IPS-15b (cell line): ENCODE measurements around the gene PPP1R13L.
"Not testable (repeated sequence)": the region's sequence is repeated elsewhere in the genome, so short reads cannot be mapped to it uniquely, and the experiment has no call there.

Source experiments
- H3K27me3 ChIP-seq: one replicate; pipeline ENCODE4 v1.6.1; 2013; ENCODE audit warnings: low read length; ENCODE audit not compliant: control insufficient read depth, insufficient read depth
- H3K36me3 ChIP-seq: one replicate; pipeline ENCODE4 v1.6.1; 2013; ENCODE audit warnings: low read length; ENCODE audit not compliant: control insufficient read depth, insufficient read depth
- H3K4me1 ChIP-seq: one replicate; pipeline ENCODE4 v1.6.1; 2013; ENCODE audit warnings: mild to moderate bottlenecking, low read length; ENCODE audit not compliant: control insufficient read depth, insufficient read depth
- H3K4me3 ChIP-seq: one replicate; pipeline ENCODE4 v1.5.1; 2013; ENCODE audit warnings: low read depth, low read length
- H3K9ac ChIP-seq: one replicate; pipeline ENCODE4 v1.6.1; 2013; ENCODE audit warnings: low read depth, mild to moderate bottlenecking, low read length
- H3K9me3 ChIP-seq: one replicate; pipeline ENCODE4 v1.6.1; 2013; ENCODE audit warnings: mild to moderate bottlenecking, low read length; ENCODE audit not compliant: control insufficient read depth, insufficient read depth

The PPP1R13L gene

DNA sequence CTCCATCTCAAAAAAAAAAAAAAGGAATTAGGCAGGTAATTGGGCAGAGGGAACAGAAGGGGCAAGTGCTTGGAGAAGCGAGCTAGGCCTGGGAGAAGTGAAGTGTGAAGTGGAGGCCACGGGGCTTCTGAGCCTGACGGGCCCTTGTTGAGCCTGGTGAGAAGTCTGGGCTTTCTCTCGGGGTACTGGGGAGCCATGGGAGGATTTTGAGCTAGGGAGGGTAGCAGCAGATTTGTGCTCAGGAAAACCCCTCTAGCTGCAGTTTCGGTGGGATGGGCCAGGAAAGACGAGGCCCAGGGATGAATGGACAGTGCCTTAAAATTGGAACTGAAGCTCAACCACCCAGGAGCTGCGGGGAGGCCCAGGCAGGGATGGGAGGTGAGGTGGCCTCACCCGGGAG, 9.6 kb upstream of the PPP1R13L start:
- Histone ChIP-seq H3K27me3 (no peaks in the 10 kb centered on the region), H3K4me1 (no peaks in the 10 kb centered on the region), H3K36me3 (peaks cover 15% of the 10 kb centered on the region), H3K4me3 (no peak overlapping the region), H3K9me3 (no peaks in the 10 kb centered on the region), H3K9ac (no peak overlapping the region)

DNA sequence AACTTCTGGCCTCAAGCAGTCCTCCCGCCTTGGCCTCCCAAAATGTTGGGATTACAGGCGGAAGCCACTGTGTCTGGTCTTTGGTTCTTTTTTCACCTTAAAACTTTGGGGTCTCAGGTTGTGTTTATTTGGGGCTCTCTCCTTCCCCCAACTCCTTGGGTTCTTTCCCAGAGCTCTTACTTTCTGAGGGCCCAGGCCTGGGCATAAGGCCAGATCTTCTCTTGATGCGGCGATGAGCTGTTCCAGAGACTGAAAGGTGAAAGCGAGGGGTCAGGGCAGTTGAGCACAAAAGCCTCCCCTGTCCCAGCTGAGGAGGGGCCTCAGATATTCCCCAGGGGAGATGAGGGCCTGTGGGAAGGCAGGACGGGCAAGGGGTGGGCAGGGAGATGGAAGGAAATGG, 8.6 kb upstream of the PPP1R13L start:
- Histone ChIP-seq H3K4me3 (no peak overlapping the region), H3K9me3 (no peaks in the 10 kb centered on the region), H3K36me3 (peaks cover 18% of the 10 kb centered on the region), H3K9ac (no peak overlapping the region), H3K4me1 (no peaks in the 10 kb centered on the region), H3K27me3 (no peaks in the 10 kb centered on the region)

DNA sequence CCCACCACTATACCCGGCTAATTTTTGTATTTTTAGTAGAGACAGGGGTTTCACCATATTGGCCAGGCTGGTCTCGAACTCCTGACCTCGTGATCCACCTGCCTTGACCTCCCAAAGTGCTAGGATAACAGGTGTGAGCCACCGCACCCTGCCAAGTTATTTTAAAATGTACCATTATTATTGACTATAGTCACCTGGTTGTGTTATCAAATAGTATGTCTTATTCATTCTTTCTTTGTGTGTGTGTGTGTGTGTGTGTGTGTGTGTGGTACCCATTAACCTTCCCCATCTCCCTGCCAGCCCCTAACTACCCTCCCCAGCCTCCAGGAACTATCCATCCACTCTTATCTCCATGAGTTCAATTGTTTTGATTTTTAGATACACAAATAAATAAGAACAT, 5.5 kb upstream of the PPP1R13L start:
- not testable (repeated sequence) for H3K27me3 ChIP-seq, H3K4me1 ChIP-seq, H3K9me3 ChIP-seq, H3K9ac ChIP-seq, H3K4me3 ChIP-seq
- H3K36me3 ChIP-seq = peaks cover 25% of the 10 kb centered on the region

DNA sequence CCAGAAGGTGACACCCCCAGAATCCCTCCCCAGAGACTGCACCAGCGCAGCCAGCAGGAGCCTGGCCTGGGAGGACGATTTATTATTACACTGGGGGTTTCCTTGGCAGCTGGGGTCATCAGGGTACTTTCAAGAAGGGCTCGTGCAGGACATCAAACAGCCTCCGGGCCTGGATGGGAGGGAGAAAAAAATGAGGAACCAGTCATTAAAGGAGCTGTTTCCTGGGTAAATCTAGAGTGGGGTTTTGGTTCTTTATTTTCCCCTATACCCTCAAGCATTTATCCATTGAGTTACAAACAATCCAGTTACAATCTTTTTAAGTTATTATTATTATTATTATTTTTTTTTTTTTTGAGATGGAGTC, 4.7 kb upstream of the PPP1R13L start:
- no peak overlapping the region for H3K9ac ChIP-seq
- no peaks in the 10 kb centered on the region for H3K9me3 ChIP-seq
- no peaks in the 10 kb centered on the region for H3K27me3 ChIP-seq
- peaks cover 21% of the 10 kb centered on the region for H3K36me3 ChIP-seq
- H3K4me1 ChIP-seq = no peaks in the 10 kb centered on the region
- no peak overlapping the region for H3K4me3 ChIP-seq

DNA sequence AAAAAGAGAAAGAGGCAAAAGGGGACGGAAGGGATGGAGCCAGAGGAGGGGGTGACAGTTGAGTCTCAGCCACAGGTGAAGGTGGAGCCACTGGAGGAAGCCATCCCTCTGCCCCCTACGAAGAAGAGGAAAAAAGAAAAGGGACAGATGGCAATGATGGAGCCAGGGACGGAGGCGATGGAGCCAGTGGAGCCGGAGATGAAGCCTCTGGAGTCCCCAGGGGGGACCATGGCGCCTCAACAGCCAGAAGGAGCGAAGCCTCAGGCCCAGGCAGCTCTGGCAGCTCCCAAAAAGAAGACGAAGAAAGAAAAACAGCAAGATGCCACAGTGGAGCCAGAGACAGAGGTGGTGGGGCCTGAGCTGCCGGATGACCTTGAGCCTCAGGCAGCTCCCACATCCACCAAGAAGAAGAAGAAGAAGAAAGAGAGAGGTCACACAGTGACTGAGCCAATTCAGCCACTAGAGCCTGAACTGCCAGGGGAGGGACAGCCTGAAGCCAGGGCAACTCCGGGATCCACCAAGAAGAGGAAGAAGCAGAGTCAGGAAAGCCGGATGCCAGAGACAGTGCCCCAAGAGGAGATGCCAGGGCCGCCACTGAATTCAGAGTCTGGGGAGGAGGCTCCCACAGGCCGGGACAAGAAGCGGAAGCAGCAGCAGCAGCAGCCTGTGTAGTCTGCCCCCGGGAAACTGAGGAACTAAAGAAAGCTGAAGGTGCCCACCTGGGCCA, 4.1 kb upstream of the PPP1R13L start:
- no peak overlapping the region for H3K4me3 ChIP-seq
- H3K36me3 ChIP-seq = peaks cover 17% of the 10 kb centered on the region
- H3K9me3 ChIP-seq = no peaks in the 10 kb centered on the region
- no peaks in the 10 kb centered on the region for H3K27me3 ChIP-seq
- H3K9ac ChIP-seq = no peak overlapping the region
- no peaks in the 10 kb centered on the region for H3K4me1 ChIP-seq

DNA sequence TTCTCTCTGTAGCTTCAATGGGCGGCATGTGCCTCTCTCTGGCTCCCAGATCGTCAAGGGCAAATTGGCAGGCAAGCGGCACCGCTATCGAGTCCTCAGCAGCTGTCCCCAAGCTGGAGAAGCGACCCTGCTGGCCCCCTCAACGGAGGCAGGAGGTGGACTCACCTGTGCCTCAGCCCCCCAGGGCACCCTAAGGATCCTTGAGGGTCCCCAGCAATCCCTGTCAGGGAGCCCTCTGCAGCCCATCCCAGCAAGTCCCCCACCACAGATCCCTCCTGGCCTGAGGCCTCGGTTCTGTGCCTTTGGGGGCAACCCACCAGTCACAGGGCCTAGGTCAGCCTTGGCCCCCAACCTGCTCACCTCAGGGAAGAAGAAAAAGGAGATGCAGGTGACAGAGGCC, 3.3 kb upstream of the PPP1R13L start:
- Histone ChIP-seq H3K9ac (no peak overlapping the region), H3K27me3 (peaks cover 3% of the 10 kb centered on the region), H3K4me3 (no peak overlapping the region), H3K36me3 (peaks cover 14% of the 10 kb centered on the region), H3K4me1 (peaks cover 3% of the 10 kb centered on the region), H3K9me3 (no peaks in the 10 kb centered on the region)

DNA sequence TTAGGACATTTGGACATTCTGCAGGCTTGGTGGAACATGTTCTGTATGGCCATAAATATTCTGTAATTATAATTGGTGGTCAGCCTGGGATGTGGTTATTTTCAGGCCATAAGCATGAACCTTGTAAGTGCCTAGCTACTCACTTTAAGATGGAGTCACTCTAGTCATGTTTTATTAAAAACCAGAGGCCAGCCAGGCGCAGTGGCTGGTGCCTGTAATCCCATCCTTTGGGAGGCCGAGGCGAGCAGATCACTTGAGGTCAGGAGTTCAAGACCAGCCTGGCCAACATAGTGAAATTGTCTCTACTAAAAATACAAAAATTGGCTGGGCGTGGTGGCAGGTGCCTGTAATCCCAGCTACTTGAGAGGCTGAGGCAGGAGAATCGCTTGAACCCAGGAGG, 2.7 kb upstream of the PPP1R13L start:
- not testable (repeated sequence) for H3K4me1 ChIP-seq, H3K9me3 ChIP-seq, H3K27me3 ChIP-seq
- Histone ChIP-seq H3K36me3 (peaks cover 14% of the 10 kb centered on the region), H3K4me3 (peak overlapping the region; percentile 83), H3K9ac (peak overlapping the region; percentile 99)

DNA sequence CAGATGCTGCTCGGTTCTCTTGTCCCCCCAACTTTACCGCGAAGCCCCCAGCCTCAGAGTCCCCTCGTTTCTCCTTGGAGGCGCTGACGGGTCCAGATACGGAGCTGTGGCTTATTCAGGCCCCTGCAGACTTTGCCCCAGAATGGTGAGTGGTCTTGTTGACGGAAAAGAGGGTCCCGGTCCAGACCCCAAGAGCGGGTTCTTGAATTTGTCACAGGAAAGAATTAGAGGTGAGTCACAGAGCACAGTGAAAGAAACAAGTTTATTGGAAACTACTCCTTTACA, 2.2 kb upstream of the PPP1R13L start:
- H3K4me1 ChIP-seq = peaks cover 8% of the 10 kb centered on the region
- peak overlapping the region; percentile 99 for H3K9ac ChIP-seq
- peaks cover 14% of the 10 kb centered on the region for H3K36me3 ChIP-seq
- no peaks in the 10 kb centered on the region for H3K9me3 ChIP-seq
- peaks cover 9% of the 10 kb centered on the region for H3K27me3 ChIP-seq
- H3K4me3 ChIP-seq = peak overlapping the region; percentile 83

DNA sequence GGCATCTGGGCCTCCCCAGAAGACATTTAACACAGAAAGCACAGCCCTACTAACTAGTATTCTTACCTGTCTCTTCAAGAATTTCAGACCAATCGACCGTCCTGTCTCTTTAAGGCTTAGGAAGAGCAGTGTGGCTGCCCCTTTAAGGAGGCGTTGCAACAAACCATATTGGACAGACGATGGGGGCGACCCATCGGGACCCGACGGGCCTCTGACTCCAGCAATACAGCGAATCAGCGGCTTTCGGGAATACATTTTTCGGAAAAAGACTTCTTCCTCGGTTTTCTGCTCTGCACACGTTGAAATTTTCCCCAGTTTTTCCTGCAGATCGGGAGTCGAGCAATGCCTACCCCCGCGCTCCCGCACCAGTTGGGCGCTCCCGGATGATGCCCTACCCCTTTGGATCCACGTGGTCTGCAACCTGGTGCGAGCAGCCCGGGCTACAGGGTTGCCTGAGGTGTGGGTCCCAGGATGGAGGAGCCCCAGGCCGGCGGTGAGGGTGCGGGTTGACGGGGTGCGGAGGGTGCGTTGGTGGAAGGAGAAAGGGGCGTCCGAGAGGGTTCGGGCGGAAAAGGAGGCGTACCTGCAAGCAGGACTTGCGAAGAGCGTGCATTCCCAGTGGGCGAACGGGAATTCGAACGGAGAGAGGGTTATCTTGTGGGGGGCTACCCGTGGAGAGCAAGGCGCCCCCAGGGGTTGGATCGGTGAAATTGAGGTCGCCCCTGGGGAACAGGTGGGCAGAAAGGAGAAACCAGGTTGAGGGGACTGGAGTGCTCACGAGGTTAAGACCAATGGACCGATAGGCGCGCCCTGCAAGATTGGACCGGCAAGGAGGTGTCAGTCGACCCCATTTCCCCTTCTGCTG, 1.6 kb upstream of the PPP1R13L start, which contains the start of gene POLR1G:
Gene POLR1G, plus strand, starts transcription at position 419 of the 865 bp plus-strand sequence. Its CDS starts 53 bp downstream, at position 472.
- H3K4me3 ChIP-seq = peak within 1 kb of the TSS; percentile 83
- peaks cover 14% of the 10 kb centered on the region for H3K36me3 ChIP-seq
- no peaks in the 10 kb centered on the region for H3K9me3 ChIP-seq
- peaks cover 8% of the 10 kb centered on the region for H3K4me1 ChIP-seq
- peaks cover 12% of the 10 kb centered on the region for H3K27me3 ChIP-seq
- H3K9ac ChIP-seq = peak within 1 kb of the TSS; percentile 99

DNA sequence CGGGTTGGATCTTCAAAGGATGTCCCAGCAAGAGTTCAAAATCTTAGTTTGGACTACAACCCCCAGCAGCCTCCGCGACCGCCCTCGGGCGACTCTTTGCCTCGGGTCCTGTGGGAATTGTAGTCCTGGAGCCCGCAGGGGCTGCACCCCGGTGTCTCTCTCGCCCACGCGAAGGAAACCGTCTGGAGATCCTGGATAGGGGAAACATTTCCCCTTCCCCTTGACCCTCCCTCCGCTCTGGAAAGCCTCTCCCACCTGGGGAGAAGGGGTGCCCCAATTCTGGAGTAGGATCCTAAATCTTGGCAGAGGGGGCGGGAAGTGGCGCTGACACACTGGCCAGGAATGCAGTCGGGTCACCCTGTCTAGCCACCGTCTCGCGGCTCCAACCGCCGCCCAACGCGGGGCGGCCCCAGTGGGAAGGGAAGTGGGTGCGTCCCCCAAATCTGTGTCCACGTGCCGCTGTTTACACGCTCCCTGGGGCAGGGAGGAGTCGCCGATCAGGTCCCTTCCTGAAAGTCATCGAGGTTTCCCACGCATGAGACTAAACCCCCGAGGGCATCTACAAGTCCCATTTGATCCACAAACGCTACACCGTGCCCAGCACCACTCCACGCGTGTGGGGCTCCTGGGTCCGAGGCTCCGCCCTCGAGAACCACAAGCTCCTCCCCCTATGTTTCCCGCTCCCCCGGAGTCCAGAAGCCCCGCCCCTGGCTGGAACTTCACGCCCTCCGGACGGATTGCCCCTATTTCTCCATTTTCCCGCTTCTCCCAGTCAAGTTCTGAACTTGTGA, 761 bp upstream of the PPP1R13L start:
- no peaks in the 10 kb centered on the region for H3K9me3 ChIP-seq
- H3K36me3 ChIP-seq = peaks cover 14% of the 10 kb centered on the region
- H3K4me1 ChIP-seq = peaks cover 8% of the 10 kb centered on the region
- peak overlapping the region; percentile 99 for H3K9ac ChIP-seq
- H3K27me3 ChIP-seq = peaks cover 12% of the 10 kb centered on the region
- H3K4me3 ChIP-seq = peak overlapping the region; percentile 83

DNA sequence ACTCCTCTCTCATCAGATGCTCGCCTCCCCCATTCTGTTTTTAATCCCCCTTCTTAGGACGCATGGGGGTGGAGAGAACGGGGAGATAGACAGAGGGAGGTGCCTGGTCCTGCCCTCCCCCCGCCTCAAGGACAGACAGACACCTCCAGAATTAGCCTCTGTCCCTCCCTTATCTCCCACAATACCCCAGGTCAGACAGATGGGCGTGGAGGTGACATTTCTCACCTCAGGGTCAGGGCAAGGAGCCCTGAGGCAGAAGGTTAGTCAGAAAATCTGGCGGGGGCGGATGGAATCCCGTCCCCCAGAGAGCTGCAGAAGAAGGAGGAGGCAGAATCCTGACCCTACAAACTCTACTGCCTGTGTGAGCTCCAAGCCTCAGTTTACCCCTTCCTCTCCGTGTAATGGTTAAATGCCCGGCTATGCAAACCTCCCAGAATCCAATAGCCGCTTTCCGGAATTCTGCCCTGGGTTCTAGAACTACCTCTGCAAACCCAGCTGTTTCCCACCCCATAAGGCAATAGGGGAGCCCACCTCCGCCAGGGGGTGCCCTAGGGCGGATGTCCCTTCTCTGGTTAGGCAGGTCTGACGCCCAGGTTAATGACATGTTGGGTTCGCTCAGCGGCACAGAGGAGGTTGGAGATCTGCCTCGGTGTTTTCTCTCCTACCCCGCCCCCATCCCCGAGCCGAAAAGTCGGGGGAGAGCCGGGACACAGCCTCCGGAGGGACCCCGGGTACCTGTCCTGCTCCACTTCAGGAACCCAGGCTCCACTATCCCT, 900 bp downstream of the PPP1R13L start:
- Histone ChIP-seq H3K36me3 (peaks cover 10% of the 10 kb centered on the region), H3K4me1 (peaks cover 8% of the 10 kb centered on the region), H3K27me3 (peaks cover 12% of the 10 kb centered on the region), H3K9ac (no peak overlapping the region), H3K9me3 (no peaks in the 10 kb centered on the region), H3K4me3 (peak overlapping the region; percentile 83)
